ENCODE measurements around the gene SHROOM3. TPM values are rescaled to one million over a fixed set of nuclear protein-coding genes. Genes with fewer than 3 reads are reported as not detected.
A peak's percentile ranks its signal among the peaks of the same experiment; 100 is the strongest.

Gene SHROOM3
- total RNA-seq, 4 donors from 2014 or later: 29.5 to 127 (median 59.9) TPM

DNA sequence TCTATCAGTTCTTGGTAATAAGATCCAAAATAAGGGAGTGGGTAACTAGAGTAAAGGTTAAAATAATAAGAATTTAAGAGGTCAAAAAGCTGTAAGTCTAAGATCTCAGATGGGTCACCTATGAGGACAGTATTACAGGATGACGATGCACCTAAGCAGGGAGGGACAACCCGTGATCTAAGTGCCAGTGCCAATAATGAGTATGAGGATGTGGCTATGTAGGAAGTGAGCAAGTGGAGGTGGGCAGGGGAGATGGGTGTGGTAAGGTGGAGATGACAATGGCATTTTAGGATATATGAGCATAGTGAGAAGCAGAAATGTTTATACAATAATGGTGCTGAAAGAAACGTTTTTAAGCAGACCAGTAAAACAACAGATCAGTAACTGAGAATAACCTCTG lies 33.4 kb upstream of the SHROOM3 start:
- Histone ChIP-seq H3K4me3 (no peak overlapping the region), H3K9me3 (no peaks in the 10 kb centered on the region), H3K27me3 (no peaks in the 10 kb centered on the region), H3K36me3 (no peaks in the 10 kb centered on the region), H3K4me1 (no peaks in the 10 kb centered on the region), H3K27ac (no peak overlapping the region)
- TF ChIP-seq, protein P1, sequence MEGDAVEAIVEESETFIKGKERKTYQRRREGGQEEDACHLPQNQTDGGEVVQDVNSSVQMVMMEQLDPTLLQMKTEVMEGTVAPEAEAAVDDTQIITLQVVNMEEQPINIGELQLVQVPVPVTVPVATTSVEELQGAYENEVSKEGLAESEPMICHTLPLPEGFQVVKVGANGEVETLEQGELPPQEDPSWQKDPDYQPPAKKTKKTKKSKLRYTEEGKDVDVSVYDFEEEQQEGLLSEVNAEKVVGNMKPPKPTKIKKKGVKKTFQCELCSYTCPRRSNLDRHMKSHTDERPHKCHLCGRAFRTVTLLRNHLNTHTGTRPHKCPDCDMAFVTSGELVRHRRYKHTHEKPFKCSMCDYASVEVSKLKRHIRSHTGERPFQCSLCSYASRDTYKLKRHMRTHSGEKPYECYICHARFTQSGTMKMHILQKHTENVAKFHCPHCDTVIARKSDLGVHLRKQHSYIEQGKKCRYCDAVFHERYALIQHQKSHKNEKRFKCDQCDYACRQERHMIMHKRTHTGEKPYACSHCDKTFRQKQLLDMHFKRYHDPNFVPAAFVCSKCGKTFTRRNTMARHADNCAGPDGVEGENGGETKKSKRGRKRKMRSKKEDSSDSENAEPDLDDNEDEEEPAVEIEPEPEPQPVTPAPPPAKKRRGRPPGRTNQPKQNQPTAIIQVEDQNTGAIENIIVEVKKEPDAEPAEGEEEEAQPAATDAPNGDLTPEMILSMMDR (IDR thresholded peaks at IDR 0.05): no peak
- TF ChIP-seq EP300 (IDR thresholded peaks at IDR 0.05) (no peak), POLR2AphosphoS5 (IDR thresholded peaks at IDR 0.05) (no peak)
- ATAC-seq: no peak
- 55 to 76% methylated on average over 3 of the region's 3 CpGs for WGBS, 2 donors (ENCODE audit: low coverage in 1 of 2)

DNA sequence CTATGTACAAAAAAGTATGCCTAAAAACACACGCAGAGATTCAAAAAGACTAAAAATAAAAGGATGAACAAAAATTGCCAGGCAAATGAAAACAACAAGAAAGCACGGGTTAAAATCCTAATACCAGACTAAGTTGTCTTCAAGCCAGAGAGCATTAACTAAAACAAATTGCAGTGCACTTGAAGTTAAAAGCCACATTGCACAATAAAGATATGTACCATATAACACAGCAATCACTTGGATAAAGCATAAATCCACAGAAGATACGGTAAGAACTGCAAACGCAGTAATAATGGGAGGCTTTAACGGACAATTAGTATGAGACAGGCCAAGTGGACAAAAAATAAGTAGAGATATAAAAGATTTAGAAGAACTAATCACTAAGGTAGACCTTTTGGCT lies 28.9 kb upstream of the SHROOM3 start:
- H3K9me3 ChIP-seq: no peaks in the 10 kb centered on the region
- TF ChIP-seq, protein P1 (IDR thresholded peaks at IDR 0.05): no peak
- TF ChIP-seq POLR2AphosphoS5 (IDR thresholded peaks at IDR 0.05): no peak
- TF ChIP-seq POLR2A (IDR thresholded peaks at IDR 0.05): no peak
- TF ChIP-seq EP300 (IDR thresholded peaks at IDR 0.05): no peak
- H3K36me3 ChIP-seq: no peaks in the 10 kb centered on the region
- WGBS, 2 donors (ENCODE audit: low coverage in 1 of 2): 63 to 70% methylated on average over 4 to 5 of the region's 5 CpGs
- H3K27me3 ChIP-seq: no peaks in the 10 kb centered on the region
- no peak for ATAC-seq
- H3K4me3 ChIP-seq: no peak overlapping the region
- no peaks in the 10 kb centered on the region for H3K4me1 ChIP-seq
- H3K27ac ChIP-seq: no peak overlapping the region

DNA sequence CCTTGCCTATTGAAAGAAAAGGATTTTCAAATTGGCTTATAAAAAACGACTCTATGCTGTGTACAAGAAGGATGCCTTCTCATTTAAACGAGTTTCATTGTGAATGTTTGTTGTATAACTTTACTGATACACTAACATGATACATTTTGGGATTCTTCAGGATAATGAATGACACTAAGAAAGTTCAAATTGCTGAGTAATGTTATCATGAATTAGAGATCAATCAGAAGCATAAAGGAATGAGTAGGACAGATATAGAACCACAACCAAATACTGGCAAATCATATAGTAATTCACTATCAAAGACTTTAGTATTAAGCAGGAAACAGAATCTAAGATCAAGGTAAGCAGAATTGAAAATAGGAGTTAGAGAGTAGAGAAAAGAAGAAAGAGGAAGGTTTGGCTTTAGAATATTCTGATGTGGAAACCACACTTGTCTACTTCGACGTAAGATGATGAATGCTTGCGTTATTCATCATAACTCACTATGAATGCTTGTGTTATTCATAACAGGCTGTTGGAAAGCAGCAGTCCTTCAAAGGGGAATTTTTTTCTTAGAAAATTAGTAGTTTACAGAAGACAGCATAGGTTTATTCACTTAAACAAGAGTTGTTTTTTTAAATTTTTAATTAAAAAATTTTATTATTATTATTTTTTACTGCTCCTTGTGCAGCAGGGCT lies 27.4 kb upstream of the SHROOM3 start:
- Histone ChIP-seq H3K4me1 (no peaks in the 10 kb centered on the region), H3K9me3 (no peaks in the 10 kb centered on the region), H3K36me3 (no peaks in the 10 kb centered on the region), H3K27ac (no peak overlapping the region), H3K27me3 (no peaks in the 10 kb centered on the region), H3K4me3 (no peak overlapping the region)
- TF ChIP-seq, protein P1 (IDR thresholded peaks at IDR 0.05): no peak
- TF ChIP-seq POLR2A (IDR thresholded peaks at IDR 0.05) (no peak), EP300 (IDR thresholded peaks at IDR 0.05) (no peak), POLR2AphosphoS5 (IDR thresholded peaks at IDR 0.05) (no peak)
- no peak for ATAC-seq
- 37 to 48% methylated on average over 5 of the region's 5 CpGs for WGBS, 2 donors (ENCODE audit: low coverage in 1 of 2)

DNA sequence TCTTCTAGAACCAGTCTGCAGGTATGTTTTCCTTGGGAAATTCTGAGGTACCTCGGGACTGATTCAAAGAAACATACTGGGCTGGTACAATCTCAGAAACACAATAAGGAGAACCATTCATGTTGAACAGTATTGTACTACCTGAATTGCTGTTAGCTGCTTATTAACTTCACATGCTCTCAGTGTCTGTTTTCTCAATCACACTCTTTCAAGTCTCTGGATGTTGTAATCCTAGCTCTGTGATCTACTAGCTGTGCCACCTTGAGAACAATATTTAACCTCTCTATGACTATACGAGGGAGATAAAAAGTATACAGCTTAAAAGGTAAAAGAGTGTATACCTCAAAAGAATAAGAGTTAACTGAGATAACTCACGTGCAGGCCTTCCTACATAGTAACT lies 24.4 kb upstream of the SHROOM3 start:
- no peaks in the 10 kb centered on the region for H3K27me3 ChIP-seq
- no peak for ATAC-seq
- TF ChIP-seq EP300 (IDR thresholded peaks at IDR 0.05) (no peak), POLR2AphosphoS5 (IDR thresholded peaks at IDR 0.05) (no peak), POLR2A (IDR thresholded peaks at IDR 0.05) (no peak)
- TF ChIP-seq, protein P1 (IDR thresholded peaks at IDR 0.05): no peak
- no peaks in the 10 kb centered on the region for H3K4me1 ChIP-seq
- no peak overlapping the region for H3K27ac ChIP-seq
- 89 to 100% methylated on average over 2 to 3 of the region's 3 CpGs for WGBS, 2 donors (ENCODE audit: low coverage in 1 of 2)
- H3K4me3 ChIP-seq: no peak overlapping the region
- H3K9me3 ChIP-seq: no peaks in the 10 kb centered on the region
- no peaks in the 10 kb centered on the region for H3K36me3 ChIP-seq

DNA sequence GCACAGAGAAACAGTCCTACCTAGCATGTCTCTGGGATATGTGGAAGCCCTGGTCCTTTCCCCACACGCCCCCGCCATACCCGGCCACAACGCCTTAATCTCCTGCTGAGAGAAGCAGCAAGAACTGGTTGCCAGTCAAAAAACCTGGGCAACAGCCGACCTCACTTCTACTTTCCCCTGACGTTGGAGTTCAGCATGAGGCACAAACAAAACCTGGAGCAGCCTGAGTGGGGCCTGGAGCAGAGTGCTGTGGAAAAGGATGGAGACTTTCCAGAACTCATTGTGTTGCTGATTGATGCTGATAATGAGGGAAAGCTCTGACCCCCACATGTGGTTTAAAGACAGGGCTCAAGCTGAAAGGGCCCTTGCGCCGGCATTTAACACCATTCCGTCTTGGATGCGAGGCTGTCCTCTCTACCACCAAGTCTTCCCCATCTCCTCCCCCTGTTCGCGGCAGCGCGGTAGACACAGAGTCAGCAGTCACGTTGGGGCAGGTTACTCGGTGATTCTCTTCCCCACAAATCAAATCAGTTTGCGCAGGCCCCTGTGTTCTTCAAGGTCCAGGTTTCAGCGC lies 14.8 kb upstream of the SHROOM3 start:
- peak overlapping the region in 2 of 4 donors; percentile 63 to 76 for H3K27ac ChIP-seq
- peaks cover 7% of the 10 kb centered on the region for H3K27me3 ChIP-seq
- no peaks in the 10 kb centered on the region for H3K9me3 ChIP-seq
- 36 to 40% methylated on average over 9 to 10 of the region's 18 CpGs for WGBS, 2 donors (ENCODE audit: low coverage in 1 of 2)
- H3K4me1 ChIP-seq: peaks cover 0 to 19% (median 0%) of the 10 kb centered on the region in 3 donors
- ATAC-seq: peak; percentile 30
- H3K36me3 ChIP-seq: no peaks in the 10 kb centered on the region
- H3K4me3 ChIP-seq: peak overlapping the region; percentile 56 to 67
- TF ChIP-seq POLR2AphosphoS5 (IDR thresholded peaks at IDR 0.05) (no peak), POLR2A (IDR thresholded peaks at IDR 0.05) (no peak), EP300 (IDR thresholded peaks at IDR 0.05) (no peak)
- TF ChIP-seq, protein P1 (IDR thresholded peaks at IDR 0.05): no peak
